Activated naive CD4-positive, alpha-beta T cell treated with Interleukin-2 at 50 U/mL for 16 hours (primary cell): ENCODE data around the gene MUC5B.

Source experiments
- DNase-seq: peaks from one replicate; pipeline ENCODE4 v3.0.0-alpha.2; 2020

MUC5B gene

DNA sequence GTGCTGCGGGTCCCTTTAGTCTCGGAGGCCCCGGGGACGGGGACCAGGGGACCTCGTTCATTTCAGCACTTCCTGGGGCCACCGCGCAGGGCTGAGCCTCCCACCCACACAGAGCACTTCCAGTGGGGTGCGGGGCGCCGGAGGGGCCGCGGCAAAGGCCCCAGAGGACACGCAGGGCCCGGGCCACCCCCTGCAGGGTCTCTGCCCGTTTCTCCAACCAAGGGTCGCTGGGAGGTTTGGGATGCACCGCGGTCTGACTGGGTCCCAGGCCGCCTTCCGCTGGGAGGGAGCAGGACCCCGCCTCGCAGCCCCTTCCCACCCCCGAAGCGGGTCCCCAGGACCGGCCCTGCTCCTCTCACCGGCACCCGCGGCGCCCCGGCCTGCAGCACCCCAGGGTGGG is 49.1 kb downstream of the MUC5B start:
- DNase-seq, result no peak

DNA sequence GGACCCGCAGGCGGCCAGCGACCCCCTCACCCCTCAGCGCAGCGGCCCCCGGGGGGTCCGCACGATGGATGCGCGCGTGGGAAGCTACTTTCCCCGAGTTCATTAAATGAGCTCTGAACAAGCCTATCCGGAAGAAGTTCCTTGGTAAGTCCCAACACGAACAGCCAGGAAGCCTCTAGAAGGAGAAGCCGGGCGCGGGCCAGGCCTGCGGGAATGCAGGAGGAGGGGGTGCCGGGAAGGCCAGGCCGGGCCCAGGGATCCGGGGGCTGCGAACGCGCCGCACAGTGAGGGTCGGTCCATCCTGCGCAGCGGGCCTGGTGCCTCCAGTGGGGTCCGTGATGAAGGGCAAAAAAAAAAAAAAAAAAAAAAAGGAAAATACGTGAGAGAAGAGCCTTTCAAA is 49.7 kb downstream of the MUC5B start:
- no peak for DNase-seq

DNA sequence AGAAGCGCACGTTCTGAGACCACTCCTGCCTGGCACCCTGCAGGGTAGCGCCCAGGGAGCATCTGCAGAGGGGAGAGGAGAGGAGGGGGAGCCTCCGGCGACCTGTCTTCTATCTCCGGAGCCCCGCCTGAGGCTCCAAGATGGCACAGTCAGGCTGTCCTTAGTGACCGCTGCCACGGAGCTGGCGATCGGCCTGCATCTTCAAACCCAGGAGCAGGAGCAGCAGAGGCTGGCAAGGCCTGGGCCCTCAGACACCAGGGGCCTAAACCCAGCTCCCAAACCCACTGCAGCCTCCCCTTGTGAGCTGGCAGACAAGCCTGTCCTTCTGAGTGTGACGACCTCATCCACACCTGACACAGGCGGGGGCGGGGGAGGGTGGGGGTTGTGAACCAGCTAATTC is 51.6 kb downstream of the MUC5B start:
- no peak for DNase-seq

GRCh38 chr11:1275021-1275420 is 52.2 kb downstream of the MUC5B start:
- DNase-seq, result no peak

- no peak for DNase-seq
Observed at GRCh38 chr11:1276041-1276790, 53.4 kb downstream of the MUC5B start.

DNA sequence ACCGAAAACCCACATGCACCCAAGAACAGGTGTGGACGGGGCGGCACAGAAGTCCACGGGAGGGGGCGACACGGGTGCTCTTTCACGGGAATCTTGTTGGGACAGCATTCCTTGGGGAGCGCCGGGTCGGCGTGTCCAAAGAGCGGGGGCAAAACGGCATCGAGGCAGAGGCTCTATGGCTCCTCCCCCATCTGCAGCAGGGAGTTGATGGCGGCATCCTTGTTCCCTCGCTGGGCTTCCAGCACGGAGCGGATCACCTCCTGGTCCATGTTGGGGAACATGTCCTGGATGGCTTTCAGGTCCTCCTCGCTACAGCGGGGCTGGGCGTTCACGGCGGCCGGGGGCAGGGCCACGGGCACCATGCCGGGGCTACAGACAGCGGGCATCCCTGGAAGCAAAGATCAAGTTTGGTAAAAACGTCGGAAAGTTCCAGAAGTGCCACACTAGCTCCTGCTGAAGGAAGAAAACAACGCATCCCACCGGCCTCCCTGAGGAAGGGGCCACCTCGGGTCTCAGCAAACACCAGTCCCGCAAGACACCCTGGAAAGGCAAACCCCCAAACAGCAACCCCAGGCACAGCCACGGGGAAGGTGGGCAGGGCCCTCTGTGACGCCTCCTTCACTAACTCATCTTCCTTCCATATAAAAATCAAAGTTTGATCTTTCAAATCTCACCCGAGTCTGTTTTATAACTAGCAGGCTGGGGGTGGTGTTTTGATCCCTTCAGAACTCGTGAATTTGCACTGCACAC is 54.2 kb downstream of the MUC5B start:
- no peak for DNase-seq

GRCh38 chr11:1277936-1278512 is 55.2 kb downstream of the MUC5B start:
- no peak for DNase-seq

DNA sequence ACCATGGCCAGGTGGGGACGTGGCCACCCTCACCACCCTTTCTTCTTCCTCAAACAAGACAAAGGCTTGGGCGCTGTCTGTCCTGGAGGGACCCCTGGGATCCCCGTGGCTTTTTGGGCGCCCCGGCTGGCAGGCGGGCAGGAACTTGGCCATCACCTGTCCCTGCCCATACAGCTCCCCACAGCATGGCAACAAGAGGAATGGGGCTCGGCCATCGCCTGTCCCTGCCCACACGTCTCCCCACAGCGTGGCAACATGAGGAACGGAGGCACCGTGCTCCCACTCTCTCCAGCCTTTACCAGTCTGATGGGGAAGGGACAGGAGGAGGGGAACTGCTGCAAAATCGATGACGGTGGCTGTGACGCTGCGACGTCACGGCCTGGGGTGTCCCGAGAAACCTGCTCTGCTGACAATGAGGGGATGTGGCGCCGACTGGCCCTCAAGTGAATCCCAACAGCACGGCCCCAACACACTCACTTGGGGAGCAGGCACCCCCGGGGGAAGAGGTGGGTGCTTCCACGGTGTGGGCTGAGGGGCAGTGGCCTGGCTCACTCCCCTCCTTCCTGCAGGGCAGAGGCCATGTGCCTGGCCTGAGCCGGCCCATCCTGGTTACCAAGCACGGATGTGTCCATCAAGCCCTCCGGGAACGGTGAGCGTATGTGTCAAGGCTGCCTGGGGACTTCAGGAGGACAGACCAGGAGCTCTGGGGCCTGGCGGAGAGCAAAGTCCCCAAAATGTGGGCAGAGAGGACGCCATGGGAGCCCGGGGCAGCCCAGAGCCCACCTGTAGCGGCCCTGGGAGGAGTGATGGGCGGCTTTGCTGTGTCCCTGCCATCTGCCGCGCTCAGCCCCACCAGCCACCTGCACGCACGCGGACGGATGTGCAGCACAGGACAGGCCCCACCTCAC is 56.2 kb downstream of the MUC5B start:
- DNase-seq, result no peak

DNA sequence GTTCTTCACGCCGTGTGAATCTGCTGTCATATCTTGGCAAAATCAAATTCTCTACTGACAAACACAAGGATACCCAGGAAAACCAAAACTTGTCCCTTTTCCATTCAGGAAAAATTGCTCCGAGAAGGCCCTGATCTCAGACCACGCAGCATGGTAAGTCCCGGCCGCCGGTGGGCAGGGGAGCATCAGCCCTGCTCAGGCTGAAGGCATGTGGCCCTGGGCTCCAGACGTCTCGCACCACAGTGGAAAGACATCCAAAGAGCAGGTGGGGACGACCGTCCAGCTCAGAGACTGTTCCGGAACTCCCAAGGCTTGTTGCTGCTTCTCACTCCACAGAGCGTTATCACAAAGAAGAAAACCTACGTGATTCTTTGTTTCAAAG is 56.8 kb downstream of the MUC5B start:
- no peak for DNase-seq

GRCh38 chr11:1280116-1281035 is 57.5 kb downstream of the MUC5B start:
- DNase-seq, result no peak

GRCh38 chr11:1281326-1281973 is 58.6 kb downstream of the MUC5B start:
- no peak for DNase-seq

DNA sequence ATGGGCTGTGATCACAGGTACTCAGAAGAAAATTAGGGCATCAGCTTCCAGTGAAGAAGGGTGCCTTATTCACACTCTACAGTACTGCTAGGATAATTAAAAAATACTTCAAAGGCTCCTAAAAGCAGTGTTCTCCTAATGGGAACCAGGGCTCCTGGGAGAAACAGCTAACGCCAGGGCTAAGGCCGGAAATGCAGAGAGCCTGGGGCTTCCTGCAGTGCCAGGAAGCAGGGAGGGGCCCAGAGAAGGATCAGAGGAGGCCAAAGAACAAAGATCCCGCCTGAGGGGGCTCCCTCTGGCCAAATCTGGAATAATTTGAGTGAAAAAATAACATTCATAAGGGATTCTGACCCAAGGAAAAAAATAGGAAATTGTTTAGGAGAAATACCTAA is 59.1 kb downstream of the MUC5B start:
- no peak for DNase-seq

GRCh38 chr11:1283091-1283511 is 60.2 kb downstream of the MUC5B start:
- no peak for DNase-seq

GRCh38 chr11:1283906-1284305 is 61.0 kb downstream of the MUC5B start:
- DNase-seq, result no peak

DNA sequence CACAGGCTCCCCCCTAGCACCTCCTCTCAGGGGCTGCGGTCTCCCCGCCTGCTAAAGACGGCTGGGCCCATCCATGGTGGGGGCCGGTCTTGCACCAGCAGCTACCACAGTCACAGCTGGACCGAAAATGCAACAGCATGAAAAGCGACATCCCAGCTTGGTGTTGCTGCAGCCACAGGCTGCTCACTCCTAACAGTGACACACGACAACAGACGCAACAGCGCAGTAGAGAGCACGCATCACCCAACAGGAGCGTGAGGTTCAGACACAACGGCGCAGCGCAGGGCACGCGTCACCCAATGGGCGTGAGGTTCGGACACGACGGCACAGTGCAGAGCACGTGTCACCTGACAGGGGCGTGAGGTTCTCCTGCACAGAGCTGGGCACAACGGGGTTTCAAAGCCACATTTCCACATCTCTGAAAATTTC is 62.5 kb downstream of the MUC5B start:
- DNase-seq, result no peak

DNA sequence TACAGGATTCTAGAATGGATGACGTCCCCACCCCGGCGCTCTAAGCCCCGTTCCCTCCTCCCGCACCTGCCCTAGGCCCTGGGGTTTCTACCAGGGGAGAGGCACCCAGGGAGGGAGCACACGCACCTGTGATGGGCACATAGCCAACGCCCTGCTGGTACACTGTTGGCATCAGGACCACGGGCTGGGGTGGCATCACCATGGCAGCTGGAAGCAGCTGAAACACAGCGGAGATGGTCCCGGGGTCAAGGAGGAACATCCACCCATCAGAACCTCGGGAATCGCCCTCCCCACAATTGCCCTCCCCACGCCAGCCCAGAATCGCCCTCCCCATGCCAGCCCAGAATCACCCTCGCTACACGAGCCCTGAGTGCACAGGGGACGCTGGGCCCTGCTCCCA is 63.0 kb downstream of the MUC5B start:
- no peak for DNase-seq

DNA sequence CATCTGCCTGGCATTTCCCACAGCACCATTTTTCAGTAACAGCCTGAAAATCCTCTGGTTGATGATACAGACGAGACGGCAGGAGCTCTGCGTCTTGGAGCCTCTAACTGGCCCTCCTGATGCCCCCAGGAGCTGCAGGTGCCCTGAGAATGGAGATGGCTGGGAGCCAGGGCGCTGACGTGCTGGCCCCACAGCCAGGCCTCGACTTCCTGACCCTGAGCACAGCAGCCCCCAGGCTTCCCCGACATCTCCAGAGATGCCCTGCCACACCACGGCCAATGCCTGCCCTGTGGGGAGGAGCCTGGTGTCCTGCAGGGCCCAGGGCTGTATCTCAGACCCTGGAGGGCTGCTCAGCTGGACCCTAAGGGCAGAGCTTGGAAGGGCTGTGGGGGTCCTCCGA is 65.1 kb downstream of the MUC5B start:
- DNase-seq, result no peak

DNA sequence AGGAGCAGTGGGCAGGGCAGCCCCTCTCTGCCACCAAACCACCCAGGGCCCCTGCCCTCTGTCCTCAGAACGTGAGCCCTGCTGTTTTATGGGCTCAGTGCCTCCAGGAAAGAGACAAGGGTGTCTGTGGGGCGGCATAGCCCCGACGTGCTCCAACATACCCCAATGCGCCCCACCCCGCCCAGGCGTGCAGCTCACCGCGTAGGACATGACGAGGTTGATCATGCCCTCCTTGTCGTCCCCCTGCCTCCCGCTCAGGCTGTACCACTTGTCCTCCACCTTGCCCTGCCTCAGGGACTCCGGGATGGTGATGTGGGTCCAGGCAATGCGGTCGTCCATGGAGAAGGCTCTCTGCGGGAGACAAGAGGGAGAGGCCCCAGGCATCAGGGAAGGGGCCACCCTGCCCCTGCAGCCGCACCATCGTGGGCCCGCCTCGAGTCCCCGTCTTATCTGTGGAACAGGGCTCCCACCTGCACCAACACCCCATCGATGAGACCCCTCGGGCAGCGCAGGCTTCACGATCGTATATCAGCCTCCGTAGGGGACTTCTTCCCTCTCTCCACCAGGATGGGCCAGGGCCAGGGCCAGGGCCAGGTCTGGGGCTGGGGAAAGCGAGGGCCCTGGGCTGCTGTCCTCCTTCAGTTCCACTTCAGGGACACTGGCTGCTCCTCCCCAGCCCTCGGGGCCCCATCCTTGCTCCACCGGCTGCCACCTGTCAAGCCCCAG is 65.7 kb downstream of the MUC5B start:
- DNase-seq, result no peak

DNA sequence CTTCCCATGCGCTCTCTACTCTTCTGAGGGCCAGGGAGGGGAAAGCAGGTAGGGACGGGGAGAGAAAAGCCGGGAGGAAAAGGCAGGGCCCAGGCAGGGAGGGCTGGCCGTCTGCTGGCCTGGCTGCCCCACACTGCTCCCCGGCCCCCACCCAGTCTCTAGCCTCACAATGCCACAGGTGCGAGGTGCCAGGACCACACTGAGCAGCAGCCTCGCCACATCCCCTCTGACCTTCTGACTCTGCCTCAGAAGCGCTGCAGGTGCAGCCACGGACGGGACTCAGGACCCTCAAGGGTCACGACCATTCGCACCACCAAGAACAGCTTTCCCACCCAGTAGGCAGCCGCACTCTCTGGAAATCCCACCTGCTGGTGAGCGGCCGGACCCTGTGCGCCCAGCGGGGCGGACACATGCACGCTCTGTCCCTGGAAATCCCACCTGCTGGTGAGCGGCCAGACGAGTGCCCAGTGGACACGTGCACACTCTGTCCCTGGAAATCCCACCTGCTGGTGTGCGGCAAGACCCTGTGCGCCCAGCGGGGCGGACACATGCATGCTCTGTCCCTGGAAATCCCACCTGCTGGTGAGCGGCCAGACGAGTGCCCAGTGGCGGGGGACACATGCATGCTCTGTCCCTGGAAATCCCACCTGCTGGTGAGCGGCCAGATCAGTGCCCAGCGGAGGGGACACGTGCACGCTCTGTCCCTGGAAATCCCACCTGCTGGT is 66.5 kb downstream of the MUC5B start:
- no peak for DNase-seq
